Activated naive CD4-positive, alpha-beta T cell treated with anti-CD3 and anti-CD28 coated beads, Interleukin-2, amount 50 U/mL, for 16 hours (primary cell): Measurements from ENCODE around the gene WAPL.

Source experiments
- DNase-seq: peaks from one replicate; pipeline ENCODE4 v3.0.0-alpha.2; 2020

Gene WAPL

GRCh38 chr10:86520871-86521677, 518 bp downstream of the WAPL start:
- DNase-seq = peak; percentile 26

- no peak for DNase-seq
Measured at GRCh38 chr10:86518781-86519180, 2.8 kb downstream of the WAPL start.

- no peak for DNase-seq
Measured at GRCh38 chr10:86512137-86512536, 9.5 kb downstream of the WAPL start.

GRCh38 chr10:86511027-86511865, 10.3 kb downstream of the WAPL start:
- DNase-seq = no peak

- no peak for DNase-seq
Measured at GRCh38 chr10:86509145-86509544, 12.4 kb downstream of the WAPL start.

GRCh38 chr10:86508217-86508616, 13.4 kb downstream of the WAPL start:
- no peak for DNase-seq

GRCh38 chr10:86506499-86506898, 15.1 kb downstream of the WAPL start:
- DNase-seq = no peak

- DNase-seq = no peak
Measured at GRCh38 chr10:86506062-86506461, 15.5 kb downstream of the WAPL start.

GRCh38 chr10:86504510-86504909, 17.1 kb downstream of the WAPL start:
- no peak for DNase-seq

GRCh38 chr10:86500846-86501245, 20.7 kb downstream of the WAPL start:
- no peak for DNase-seq

GRCh38 chr10:86498598-86498997, 23.0 kb downstream of the WAPL start:
- no peak for DNase-seq

- no peak for DNase-seq
Measured at GRCh38 chr10:86497621-86498020, 24.0 kb downstream of the WAPL start.

- DNase-seq = no peak
Measured at GRCh38 chr10:86489960-86490612, 31.5 kb downstream of the WAPL start.

GRCh38 chr10:86489071-86489810, 32.4 kb downstream of the WAPL start:
- DNase-seq = no peak

GRCh38 chr10:86486856-86487255, 34.7 kb downstream of the WAPL start:
- no peak for DNase-seq

GRCh38 chr10:86483664-86484063, 37.9 kb downstream of the WAPL start:
- DNase-seq = no peak

GRCh38 chr10:86481761-86482160, 39.8 kb downstream of the WAPL start:
- DNase-seq = no peak

GRCh38 chr10:86480571-86480970, 41.0 kb downstream of the WAPL start:
- no peak for DNase-seq

GRCh38 chr10:86472061-86472460, 49.5 kb downstream of the WAPL start:
- DNase-seq = no peak

- DNase-seq = no peak
Measured at GRCh38 chr10:86461963-86462804, 59.4 kb downstream of the WAPL start.

GRCh38 chr10:86451604-86451960, 70.0 kb downstream of the WAPL start:
- DNase-seq = no peak
